ENCODE data around the gene COX5B.
"Not testable (repeated sequence)": the region's sequence is repeated elsewhere in the genome, so short reads cannot be mapped to it uniquely, and the experiment has no call there.

Gene COX5B

GRCh38 chr2:97673182-97673914, 27.5 kb downstream of the COX5B start:
- no peak for DNase-seq (ENCODE audit: low read depth in 2 of 2)

GRCh38 chr2:97673915-97674283, 28.0 kb downstream of the COX5B start:
- DNase-seq (ENCODE audit: low read depth in 2 of 2): no peak

- DNase-seq (ENCODE audit: low read depth in 2 of 2): no peak
These were observed 29.7 kb downstream of the COX5B start for GRCh38 chr2:97675430-97676113.

GRCh38 chr2:97676620-97677019, 30.8 kb downstream of the COX5B start:
- no peak for DNase-seq (ENCODE audit: low read depth in 2 of 2)

DNA sequence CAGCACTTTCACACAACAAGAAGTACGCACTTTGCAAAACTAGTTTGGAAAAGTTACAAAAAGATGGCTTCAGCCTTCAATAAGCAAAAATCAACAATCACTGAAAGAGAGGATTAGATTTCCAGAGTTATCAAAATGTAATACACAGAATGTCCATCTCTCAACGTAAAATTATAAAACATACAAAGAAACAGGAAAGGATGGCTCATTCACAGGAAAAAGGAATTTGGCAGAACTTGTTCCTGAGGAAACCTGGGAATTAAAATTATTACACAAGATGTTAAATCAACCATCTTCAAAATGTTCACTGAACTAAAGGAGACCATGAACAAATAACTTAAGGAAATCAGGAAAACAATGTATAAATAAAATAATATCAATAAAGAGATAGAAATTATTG, 31.6 kb downstream of the COX5B start:
- DNase-seq (ENCODE audit: low read depth in 2 of 2): no peak

DNA sequence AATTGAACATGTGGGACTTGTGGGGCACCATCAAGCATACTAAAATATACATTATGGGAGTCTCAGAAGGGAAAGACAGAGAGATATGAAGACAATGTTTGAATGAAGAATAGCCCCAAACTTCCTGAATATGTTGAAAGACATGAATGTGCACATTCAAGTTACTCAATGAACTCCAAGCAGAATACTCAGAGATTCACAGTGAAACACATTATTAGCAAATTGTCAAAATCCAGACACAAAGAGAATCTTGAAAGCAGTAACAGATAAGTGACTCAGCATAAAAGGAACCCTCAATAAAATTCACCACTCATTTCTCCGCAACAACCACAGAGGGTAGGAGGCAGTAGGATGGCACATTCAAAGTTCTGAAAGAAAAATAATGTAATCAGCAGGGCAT, 32.4 kb downstream of the COX5B start:
- no peak for DNase-seq (ENCODE audit: low read depth in 2 of 2)

DNA sequence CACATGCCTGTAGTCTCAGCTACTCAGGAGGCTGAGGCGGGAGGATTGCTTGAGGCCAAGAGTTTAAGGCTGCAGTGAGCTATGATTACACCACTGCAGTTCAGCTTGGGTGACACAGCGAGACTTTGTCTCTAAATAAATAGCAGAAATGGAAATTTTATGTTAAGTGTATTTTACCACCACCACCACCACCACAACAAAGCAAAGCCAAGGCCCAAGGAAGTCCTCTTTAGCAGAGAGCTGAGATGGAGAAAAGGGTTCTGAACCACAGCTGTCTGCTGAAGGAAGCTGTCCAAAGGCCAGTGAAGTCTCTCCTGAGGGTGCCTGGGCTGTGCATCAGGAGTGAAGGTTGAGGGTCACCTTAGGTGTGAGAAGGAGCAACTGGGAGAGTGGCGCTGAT, 41.4 kb downstream of the COX5B start:
- DNase-seq (ENCODE audit: low read depth in 2 of 2): not testable (repeated sequence)

DNA sequence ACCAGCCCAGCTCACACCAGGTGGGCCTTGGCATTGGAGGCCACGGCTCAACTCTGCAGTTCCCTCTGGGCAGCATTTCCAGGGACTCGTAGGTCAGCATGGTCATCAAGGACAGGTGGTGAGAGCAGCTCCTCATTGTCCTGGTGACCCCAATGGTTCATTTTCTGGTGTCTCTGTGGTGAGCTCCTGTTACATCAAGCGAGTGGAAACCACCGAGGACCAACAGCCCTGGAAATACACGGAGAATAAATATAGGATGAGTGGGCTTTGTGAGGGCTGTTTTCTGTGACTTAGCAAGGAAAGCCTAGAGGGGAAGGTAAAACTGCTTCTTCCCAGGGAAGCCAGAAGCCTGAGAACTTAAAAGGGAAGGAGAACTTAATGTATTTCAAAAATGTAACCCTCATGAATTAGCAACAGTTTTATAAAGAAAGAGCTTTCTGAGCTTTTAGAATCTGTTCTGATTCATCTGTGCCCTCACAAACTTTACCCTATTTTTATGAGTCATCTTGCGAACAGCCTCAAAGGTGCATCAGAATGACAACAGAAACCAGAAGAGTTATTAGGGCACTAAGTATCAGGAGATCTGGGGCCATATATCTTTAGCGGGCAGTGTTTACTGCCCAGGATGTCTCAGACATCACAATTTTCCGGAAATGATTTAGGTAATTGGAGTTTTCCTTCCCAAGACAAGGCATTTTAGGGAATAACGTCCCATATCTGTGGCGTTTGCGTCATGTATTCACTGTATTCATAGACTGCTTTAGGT, 42.4 kb downstream of the COX5B start:
- DNase-seq (ENCODE audit: low read depth in 2 of 2): no peak

DNA sequence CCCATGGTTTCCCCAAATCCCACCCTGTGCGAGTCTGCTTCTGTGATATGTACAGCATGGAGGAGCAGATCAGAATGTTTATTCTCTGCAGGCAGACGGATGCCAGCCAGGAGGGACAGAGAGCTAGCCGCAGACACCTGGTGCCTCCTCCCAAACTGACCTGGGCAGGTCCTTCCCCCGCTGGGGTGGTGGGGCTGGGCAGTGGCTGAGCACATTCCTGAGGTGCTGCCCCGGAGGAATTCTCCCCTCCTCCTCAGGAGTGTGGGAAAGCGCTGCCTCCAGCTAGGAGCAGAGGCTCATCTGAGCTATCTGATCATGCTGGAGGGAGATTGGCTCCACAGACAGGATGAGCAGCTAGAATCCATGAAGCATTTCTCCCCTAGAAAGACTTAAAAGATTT, 45.3 kb downstream of the COX5B start:
- DNase-seq (ENCODE audit: low read depth in 2 of 2): no peak

GRCh38 chr2:97693476-97693875, 47.6 kb downstream of the COX5B start:
- DNase-seq (ENCODE audit: low read depth in 2 of 2): no peak

DNA sequence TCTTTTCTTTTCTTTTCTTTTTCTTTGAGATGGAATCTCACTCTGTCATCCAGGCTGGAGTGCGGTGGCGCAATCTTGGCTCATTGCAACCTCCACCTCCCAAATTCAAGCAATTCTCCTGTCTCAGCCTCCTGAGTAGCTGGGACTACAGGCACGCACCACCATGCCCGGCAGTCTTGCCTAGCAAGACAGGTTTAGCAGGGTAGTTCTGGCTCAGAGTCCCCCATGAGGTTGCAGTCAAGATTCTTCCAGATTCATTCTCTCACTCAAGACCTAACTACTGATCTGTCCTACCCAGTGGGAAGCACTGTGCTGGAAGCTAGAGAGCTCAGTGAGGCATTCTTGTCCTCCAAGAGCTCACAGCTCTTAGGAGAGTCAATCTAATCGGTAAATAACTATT, 49.9 kb downstream of the COX5B start:
- no peak for DNase-seq (ENCODE audit: low read depth in 2 of 2)

DNA sequence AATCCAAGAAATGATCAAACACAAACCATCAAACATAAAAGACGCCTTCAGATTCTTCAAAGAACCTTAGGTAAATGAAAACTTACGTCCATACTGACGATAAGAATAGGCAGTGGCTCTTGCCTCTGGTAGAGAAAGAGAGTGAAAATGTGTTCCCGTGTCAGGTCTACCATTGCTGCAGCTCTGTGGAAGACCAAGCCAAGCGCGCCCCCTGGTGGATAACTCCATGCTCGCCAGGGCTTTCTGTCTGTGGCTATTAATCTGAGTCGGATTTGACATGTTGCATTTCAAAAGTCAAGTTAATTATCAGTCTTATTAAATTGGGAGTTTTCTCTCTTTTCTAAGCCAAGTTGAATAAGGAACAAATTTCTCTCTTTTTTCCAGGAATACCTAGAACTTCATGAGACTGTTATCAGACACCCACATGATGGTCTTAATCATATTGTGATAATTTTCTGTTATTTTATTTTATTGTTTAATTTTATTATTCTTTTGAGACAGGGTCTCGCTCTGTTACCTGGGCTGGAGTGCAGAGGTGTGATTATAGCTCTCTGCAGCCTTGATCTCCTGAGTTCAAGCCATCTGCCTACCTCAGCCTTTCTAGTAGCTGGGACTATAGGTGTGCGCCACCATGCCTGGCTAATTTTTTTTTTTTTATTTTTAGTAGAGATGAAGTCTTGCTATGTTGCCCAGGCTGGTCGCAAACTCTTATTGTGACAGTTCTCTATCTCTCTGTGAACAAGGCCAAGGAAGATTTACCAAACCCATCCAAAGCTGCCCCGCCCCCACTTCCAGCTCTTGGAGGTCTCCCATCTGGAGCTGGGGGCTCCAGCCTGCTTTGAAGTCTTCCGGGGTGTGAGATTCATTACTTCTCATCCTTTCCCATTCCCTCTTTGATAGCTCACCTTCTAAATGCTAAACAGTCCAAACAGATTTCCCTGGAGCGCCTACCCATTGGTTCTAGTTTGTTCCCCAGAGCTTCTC, 51.7 kb downstream of the COX5B start:
- DNase-seq (ENCODE audit: low read depth in 2 of 2): peak; percentile 84 to 95
